ENCODE measurements around the gene GPC1.

- TF ChIP-seq CTCF (IDR thresholded peaks at IDR 0.05) (no peak), POLR2A (IDR thresholded peaks at IDR 0.05) (no peak)
These were observed 67.9 kb downstream of the GPC1 start for GRCh38 chr2:240503375-240503774.

Measured in heart left ventricle (tissue), 13 donors.